Mucosa of descending colon (tissue), 3 donors: Measurements from ENCODE around the gene DIAPH2. TPM values are rescaled to one million over a fixed set of nuclear protein-coding genes. Genes with fewer than 3 reads are reported as not detected.

Experiments used
- ATAC-seq: fragments of 200-7000 bp; cut with Tn5 transposase; one replicate; pipeline ENCODE4 v1.9.1; 2020; ENCODE audit warnings: mild to moderate bottlenecking, moderate library complexity
- DNase-seq, 3 donors: peaks; one replicate each; pipeline ENCODE4 v3.0.0-alpha.2; 2020
- H3K36me3 ChIP-seq: fragments of 200-600 bp; one replicate; pipeline ENCODE4 v1.8.0; 2021; ENCODE audit warnings: low read depth, mild to moderate bottlenecking
- H3K4me1 ChIP-seq: fragments of 200-600 bp; one replicate; pipeline ENCODE4 v1.8.0; 2021; ENCODE audit warnings: low read depth, mild to moderate bottlenecking
- H3K4me3 ChIP-seq: fragments of 200-600 bp; one replicate; pipeline ENCODE4 v1.8.0; 2021; ENCODE audit warnings: mild to moderate bottlenecking
- H3K9me3 ChIP-seq: fragments of 200-600 bp; one replicate; pipeline ENCODE4 v1.8.0; 2021; ENCODE audit warnings: mild to moderate bottlenecking
- CTCF ChIP-seq: fragments of 200-600 bp; IDR thresholded peaks from one replicate; pipeline ENCODE4 v1.8.0; 2022; ENCODE audit warnings: antibody characterized with exemption, mild to moderate bottlenecking
- intact Hi-C, 2 donors: fragments of 100-400 bp; cut with DNase I in 1 of 2; cut with micrococcal nuclease in 1 of 2; formaldehyde crosslinking; loops; one replicate each; pipeline versions ENCODE4 v1.11.0 to v1.11.1; 2022; cut with DNase I, micrococcal nuclease
- total RNA-seq, 3 donors: library from RNA; stranded (reverse); fragmentation: NEBNext Ultra II Directional in 2 of 3; extraction: Animal tissue kit (Norgen Biotek cat#: 25700) in 2 of 3; gene quantifications; one replicate each; pipeline versions ENCODE4 v1.2.1 to v1.2.4, GENCODE V29; 2021 to 2023
- donor health status: DM: no; HTN: no; CAD: no; lungs with moderate emphysema.
- donor health status: DM: no; HTN: no; CAD: no.
- donor health status: DM: no; HTN: yes; CAD: no.

The DIAPH2 gene
- total RNA-seq, 3 donors from 2014 or later, result 26.7 to 40.2 (median 29.6) TPM

GRCh38 chrX:96715481-96715880 is 30.8 kb downstream of the DIAPH2 start:
- Histone ChIP-seq H3K4me1 (peaks cover 6% of the 10 kb centered on the region), H3K4me3 (no peak overlapping the region), H3K9me3 (no peaks in the 10 kb centered on the region), H3K36me3 (no peaks in the 10 kb centered on the region)
- intact Hi-C loops, result no loop called here
- TF ChIP-seq CTCF, result no peak
- DNase-seq (no peak), ATAC-seq (no peak)

GRCh38 chrX:96719161-96719875 is 34.7 kb downstream of the DIAPH2 start:
- intact Hi-C loops, result no loop called here
- Histone ChIP-seq H3K4me3 (no peak overlapping the region), H3K4me1 (no peaks in the 10 kb centered on the region), H3K9me3 (no peaks in the 10 kb centered on the region), H3K36me3 (no peaks in the 10 kb centered on the region)
- DNase-seq (no peak), ATAC-seq (no peak)
- no peak for TF ChIP-seq CTCF

GRCh38 chrX:96721354-96721753 is 36.7 kb downstream of the DIAPH2 start:
- intact Hi-C loops, result no loop called here
- Histone ChIP-seq H3K4me3 (no peak overlapping the region), H3K9me3 (no peaks in the 10 kb centered on the region), H3K36me3 (no peaks in the 10 kb centered on the region), H3K4me1 (no peaks in the 10 kb centered on the region)
- ATAC-seq (peak; percentile 79), DNase-seq (no peak)
- no peak for TF ChIP-seq CTCF

- no peaks in the 10 kb centered on the region for H3K4me1 ChIP-seq
- H3K4me3 ChIP-seq, result no peak overlapping the region
- no peaks in the 10 kb centered on the region for H3K9me3 ChIP-seq
- DNase-seq (no peak), ATAC-seq (no peak)
- TF ChIP-seq CTCF, result no peak
- intact Hi-C loops, result no loop called here
- no peaks in the 10 kb centered on the region for H3K36me3 ChIP-seq
These were observed 38.1 kb downstream of the DIAPH2 start for GRCh38 chrX:96722781-96723180.

GRCh38 chrX:96729053-96729452 is 44.4 kb downstream of the DIAPH2 start:
- Histone ChIP-seq H3K36me3 (no peaks in the 10 kb centered on the region), H3K9me3 (no peaks in the 10 kb centered on the region), H3K4me1 (no peaks in the 10 kb centered on the region), H3K4me3 (no peak overlapping the region)
- DNase-seq (no peak), ATAC-seq (no peak)
- no peak for TF ChIP-seq CTCF
- intact Hi-C loops, result no loop called here
